ENCODE results near the gene LILRA5. TPM values are rescaled to one million over a fixed set of nuclear protein-coding genes. Genes with fewer than 3 reads are reported as not detected.

The LILRA5 gene
- total and polyA plus RNA-seq, 10 of the 15 experiments (the other 5 are each of a cell fraction or from before 2014, with no cell fraction given), result 0.05 to 1.2 (median 0.36) TPM; not detected in 4

DNA sequence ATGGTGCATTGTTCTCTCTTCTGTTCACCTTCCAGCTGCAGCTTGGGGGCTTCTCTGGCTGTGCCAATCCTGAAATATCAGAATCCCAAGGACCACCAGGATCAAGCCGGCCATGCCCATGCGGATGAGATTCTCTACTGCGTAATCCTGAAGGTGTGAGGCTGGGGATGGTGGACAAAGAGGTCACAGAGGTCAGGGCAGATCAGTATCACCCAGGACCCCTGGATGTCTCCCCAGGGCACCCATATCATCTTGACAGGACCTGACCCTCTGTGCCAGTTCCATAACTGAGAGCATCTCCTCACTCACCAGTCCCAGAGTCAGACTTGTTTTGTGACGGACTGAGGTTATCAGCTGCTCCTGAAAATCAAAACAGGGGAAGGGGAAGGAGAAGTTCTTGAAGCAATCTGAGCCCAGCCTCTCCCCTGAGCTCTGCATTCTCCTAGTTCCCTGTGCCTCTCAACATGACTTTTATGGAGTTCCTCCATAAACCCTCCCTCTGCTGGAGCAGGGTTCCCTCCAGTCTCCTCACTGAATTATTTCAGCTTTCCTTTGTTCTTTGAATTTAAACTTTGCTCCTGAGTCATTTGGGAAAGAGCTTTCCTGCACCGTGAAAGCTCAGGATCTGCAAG, 5.5 kb downstream of the LILRA5 start:
- no peaks in the 10 kb centered on the region for H3K36me3 ChIP-seq (ENCODE audit: control insufficient read depth in 2 of 2, insufficient read depth in 2 of 2, low read length in 1 of 2)
- FAIRE-seq, result no peak
- H3K79me2 ChIP-seq (ENCODE audit: control insufficient read depth, insufficient read depth, low read length), result no peaks in the 10 kb centered on the region
- H3K4me2 ChIP-seq (ENCODE audit: control insufficient read depth, insufficient read depth), result no peak overlapping the region
- H3K27me3 ChIP-seq (replicated peaks in 1 of 2; ENCODE audit: control insufficient read depth in 2 of 2, insufficient read depth in 2 of 2, low read length in 1 of 2), result no peaks in the 10 kb centered on the region; a peak in 1 of 4 replicates
- H3K4me3 ChIP-seq, result no peak overlapping the region
- DNase-seq (ENCODE audit: low read depth, low spot score), result no peak
- ATAC-seq, result no peak
- ChIA-PET POLR2A (no interaction called here), CTCF (no interaction called here), RAD21 (ENCODE audit: unreplicated experiment) (no interaction called here), SMC1A (ENCODE audit: uncharacterized antibody, unreplicated experiment) (no interaction called here)
- H4K20me1 ChIP-seq (ENCODE audit: control insufficient read depth, insufficient read depth), result no peaks in the 10 kb centered on the region
- H3K4me1 ChIP-seq (ENCODE audit: control insufficient read depth, insufficient read depth, low read length), result no peaks in the 10 kb centered on the region
- intact Hi-C loops (cut with micrococcal nuclease; ENCODE audit: unreplicated experiment) (no loop called here), in situ Hi-C loops (cut with MboI) (no loop called here)
- no peak for TF ChIP-seq YBX1 (IDR thresholded peaks at IDR 0.05)
- H3K9me3 ChIP-seq (replicated peaks; ENCODE audit: control insufficient read depth, insufficient read depth, low read length), result no peaks in the 10 kb centered on the region
- no peak overlapping the region for H2AFZ ChIP-seq (ENCODE audit: control insufficient read depth, low read depth, low read length)
- H3K27ac ChIP-seq (ENCODE audit: control insufficient read depth, insufficient read depth), result no peak overlapping the region
- BruUV-seq (replicated peaks), result no TSS peak
- no peak overlapping the region for H3K9ac ChIP-seq (ENCODE audit: control insufficient read depth, insufficient read depth, low read length)
- 55% methylated on average over 5 of the region's 5 CpGs for WGBS (ENCODE audit: insufficient coverage, insufficient replicate concordance, low lambda C conversion rate, missing lambda C conversion rate)

DNA sequence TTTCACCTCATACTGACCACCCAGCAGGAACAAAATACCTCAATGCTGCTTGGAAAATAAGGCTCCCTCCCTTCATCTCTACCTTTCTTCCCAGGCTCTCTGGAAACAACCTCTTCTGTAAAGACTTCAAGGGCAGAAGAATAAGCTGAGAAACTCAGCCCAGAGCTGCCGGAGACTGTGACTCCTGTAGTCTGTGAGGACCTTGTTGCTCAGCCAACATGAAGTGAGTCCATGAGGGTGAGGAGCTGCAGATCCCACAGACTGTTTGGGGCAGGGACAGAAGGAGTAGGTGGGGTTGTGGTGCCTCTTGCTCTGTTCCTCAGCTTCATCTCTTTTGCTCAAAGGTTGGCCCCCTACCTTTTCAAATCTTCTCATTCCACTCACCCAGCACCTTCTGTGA, 7.8 kb downstream of the LILRA5 start:
- Histone ChIP-seq H3K36me3 (ENCODE audit: control insufficient read depth in 2 of 2, insufficient read depth in 2 of 2, low read length in 1 of 2) (no peaks in the 10 kb centered on the region), H3K9me3 (replicated peaks; ENCODE audit: control insufficient read depth, insufficient read depth, low read length) (no peaks in the 10 kb centered on the region), H3K27me3 (replicated peaks in 1 of 2; ENCODE audit: control insufficient read depth in 2 of 2, insufficient read depth in 2 of 2, low read length in 1 of 2) (no peaks in the 10 kb centered on the region; a peak in 2 of 4 replicates), H3K4me2 (ENCODE audit: control insufficient read depth, insufficient read depth) (no peak overlapping the region), H3K4me1 (ENCODE audit: control insufficient read depth, insufficient read depth, low read length) (no peaks in the 10 kb centered on the region), H3K79me2 (ENCODE audit: control insufficient read depth, insufficient read depth, low read length) (no peaks in the 10 kb centered on the region), H3K9ac (ENCODE audit: control insufficient read depth, insufficient read depth, low read length) (no peak overlapping the region), H2AFZ (ENCODE audit: control insufficient read depth, low read depth, low read length) (no peak overlapping the region), H3K27ac (ENCODE audit: control insufficient read depth, insufficient read depth) (no peak overlapping the region), H4K20me1 (ENCODE audit: control insufficient read depth, insufficient read depth) (no peaks in the 10 kb centered on the region), H3K4me3 (no peak overlapping the region)
- intact Hi-C loops (cut with micrococcal nuclease; ENCODE audit: unreplicated experiment), result no loop called here
- CTCF ChIA-PET, result no interaction called here
- SMC1A ChIA-PET (ENCODE audit: uncharacterized antibody, unreplicated experiment), result no interaction called here
- in situ Hi-C loops (cut with MboI), result no loop called here
- ATAC-seq (no peak), DNase-seq (ENCODE audit: low read depth, low spot score) (no peak), FAIRE-seq (no peak)
- POLR2A ChIA-PET, result no interaction called here
- RAD21 ChIA-PET (ENCODE audit: unreplicated experiment), result no interaction called here
- no TSS peak for BruUV-seq (replicated peaks)
- WGBS (ENCODE audit: insufficient coverage, insufficient replicate concordance, low lambda C conversion rate, missing lambda C conversion rate), result 0% methylated on average over 1 of the region's 1 CpG
- TF ChIP-seq CBFB (IDR thresholded peaks at IDR 0.05; ENCODE audit: low read depth), result no peak
- TF ChIP-seq ZNF24 (IDR thresholded peaks at IDR 0.05), result no peak
- no peak for TF ChIP-seq ZNF207 (IDR thresholded peaks at IDR 0.05; ENCODE audit: borderline replicate concordance)
- TF ChIP-seq ZNF274 (IDR thresholded peaks at IDR 0.05; ENCODE audit: insufficient read depth, insufficient read length), result no peak
- no peak for TF ChIP-seq NFXL1 (IDR thresholded peaks at IDR 0.05; ENCODE audit: borderline replicate concordance)
- TF ChIP-seq SPI1 (IDR thresholded peaks at IDR 0.05; ENCODE audit: borderline replicate concordance, insufficient read depth, low read depth, low read length), result no peak
- TF ChIP-seq POLR2AphosphoS5 (IDR thresholded peaks at IDR 0.05; ENCODE audit: low read length), result no peak
- no peak for TF ChIP-seq FOXK2 (IDR thresholded peaks at IDR 0.05)
- TF ChIP-seq, protein P1, sequence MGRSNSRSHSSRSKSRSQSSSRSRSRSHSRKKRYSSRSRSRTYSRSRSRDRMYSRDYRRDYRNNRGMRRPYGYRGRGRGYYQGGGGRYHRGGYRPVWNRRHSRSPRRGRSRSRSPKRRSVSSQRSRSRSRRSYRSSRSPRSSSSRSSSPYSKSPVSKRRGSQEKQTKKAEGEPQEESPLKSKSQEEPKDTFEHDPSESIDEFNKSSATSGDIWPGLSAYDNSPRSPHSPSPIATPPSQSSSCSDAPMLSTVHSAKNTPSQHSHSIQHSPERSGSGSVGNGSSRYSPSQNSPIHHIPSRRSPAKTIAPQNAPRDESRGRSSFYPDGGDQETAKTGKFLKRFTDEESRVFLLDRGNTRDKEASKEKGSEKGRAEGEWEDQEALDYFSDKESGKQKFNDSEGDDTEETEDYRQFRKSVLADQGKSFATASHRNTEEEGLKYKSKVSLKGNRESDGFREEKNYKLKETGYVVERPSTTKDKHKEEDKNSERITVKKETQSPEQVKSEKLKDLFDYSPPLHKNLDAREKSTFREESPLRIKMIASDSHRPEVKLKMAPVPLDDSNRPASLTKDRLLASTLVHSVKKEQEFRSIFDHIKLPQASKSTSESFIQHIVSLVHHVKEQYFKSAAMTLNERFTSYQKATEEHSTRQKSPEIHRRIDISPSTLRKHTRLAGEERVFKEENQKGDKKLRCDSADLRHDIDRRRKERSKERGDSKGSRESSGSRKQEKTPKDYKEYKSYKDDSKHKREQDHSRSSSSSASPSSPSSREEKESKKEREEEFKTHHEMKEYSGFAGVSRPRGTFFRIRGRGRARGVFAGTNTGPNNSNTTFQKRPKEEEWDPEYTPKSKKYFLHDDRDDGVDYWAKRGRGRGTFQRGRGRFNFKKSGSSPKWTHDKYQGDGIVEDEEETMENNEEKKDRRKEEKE (IDR thresholded peaks at IDR 0.05), result no peak
- no peak for TF ChIP-seq LARP7 (IDR thresholded peaks at IDR 0.05)
- no peak for TF ChIP-seq KAT2A (conservative IDR thresholded peaks at IDR 0.05; ENCODE audit: control insufficient read depth, low read depth, low read length)
- TF ChIP-seq ZSCAN29 (IDR thresholded peaks at IDR 0.05), result no peak
- no peak for TF ChIP-seq SREBF1 (IDR thresholded peaks at IDR 0.05; ENCODE audit: low read length)
- TF ChIP-seq NR2F1 (conservative IDR thresholded peaks at IDR 0.05), result no peak
- TF ChIP-seq EZH2 (IDR thresholded peaks at IDR 0.05; ENCODE audit: borderline replicate concordance, control insufficient read depth, low read depth, low read length), result no peak
